ENCODE data around the gene ADIPOR2.

Gene ADIPOR2

DNA sequence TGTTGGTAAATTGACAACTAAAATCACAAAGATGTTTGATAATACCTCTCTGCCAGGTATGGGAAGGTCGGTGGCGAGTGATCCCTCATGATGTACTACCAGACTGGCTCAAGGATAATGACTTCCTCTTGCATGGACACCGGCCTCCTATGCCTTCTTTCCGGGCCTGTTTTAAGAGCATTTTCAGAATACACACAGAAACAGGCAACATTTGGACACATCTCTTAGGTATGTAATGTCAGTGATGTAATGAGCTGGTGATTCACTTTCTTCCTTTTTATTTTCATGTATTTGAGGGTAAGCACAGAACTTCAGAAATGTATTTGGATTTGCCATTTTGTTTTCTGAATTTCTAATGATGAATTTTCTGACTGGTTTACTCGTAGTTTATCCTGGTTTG is 86.9 kb downstream of the ADIPOR2 start:
- DNase-seq: no peak

DNA sequence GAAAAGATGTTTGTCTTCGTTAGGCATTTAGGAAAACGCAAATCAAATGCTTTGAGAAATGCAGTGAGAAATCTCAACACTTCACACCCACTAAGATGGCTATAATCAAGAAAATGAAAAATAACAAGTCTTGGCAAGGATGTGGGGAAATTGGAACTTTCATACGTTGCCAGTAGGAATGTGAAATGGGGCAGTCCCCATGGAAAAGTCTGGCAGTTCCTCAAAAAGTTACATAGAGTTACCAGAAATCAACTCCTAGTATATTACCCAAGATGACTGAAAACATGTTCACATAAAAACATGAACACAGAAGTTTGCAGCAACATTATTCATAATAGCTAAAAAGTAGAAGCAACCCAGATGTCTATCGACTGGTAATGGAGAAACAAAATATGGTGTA is 88.0 kb downstream of the ADIPOR2 start:
- DNase-seq: no peak

GRCh38 chr12:1779783-1780182 is 88.9 kb downstream of the ADIPOR2 start:
- no peak for DNase-seq

DNA sequence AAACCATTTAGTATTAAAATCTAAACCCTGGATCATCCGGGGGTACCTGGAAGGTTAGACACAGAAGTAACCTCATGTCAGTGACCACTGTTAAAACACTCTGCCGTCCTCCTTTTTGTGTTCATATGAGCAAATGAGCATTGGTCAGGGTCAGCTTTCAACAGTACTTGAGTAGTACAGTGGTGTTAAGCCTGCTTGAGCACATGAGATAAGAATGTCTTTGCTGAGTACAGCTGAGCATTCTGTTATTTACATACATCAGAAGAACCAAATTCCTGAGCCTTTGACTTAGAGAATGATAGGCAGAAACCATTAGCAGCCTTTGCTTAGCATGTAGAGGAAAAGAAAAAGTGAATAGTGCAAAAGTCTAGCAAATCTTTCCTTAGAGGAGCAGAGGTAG is 90.9 kb downstream of the ADIPOR2 start:
- no peak for DNase-seq

- DNase-seq: no peak
Measured at GRCh38 chr12:1782215-1782614, 91.3 kb downstream of the ADIPOR2 start.

- no peak for DNase-seq
Measured at GRCh38 chr12:1787714-1788113, 96.8 kb downstream of the ADIPOR2 start.

GRCh38 chr12:1790444-1790843 is 99.6 kb downstream of the ADIPOR2 start:
- DNase-seq: no peak

DNA sequence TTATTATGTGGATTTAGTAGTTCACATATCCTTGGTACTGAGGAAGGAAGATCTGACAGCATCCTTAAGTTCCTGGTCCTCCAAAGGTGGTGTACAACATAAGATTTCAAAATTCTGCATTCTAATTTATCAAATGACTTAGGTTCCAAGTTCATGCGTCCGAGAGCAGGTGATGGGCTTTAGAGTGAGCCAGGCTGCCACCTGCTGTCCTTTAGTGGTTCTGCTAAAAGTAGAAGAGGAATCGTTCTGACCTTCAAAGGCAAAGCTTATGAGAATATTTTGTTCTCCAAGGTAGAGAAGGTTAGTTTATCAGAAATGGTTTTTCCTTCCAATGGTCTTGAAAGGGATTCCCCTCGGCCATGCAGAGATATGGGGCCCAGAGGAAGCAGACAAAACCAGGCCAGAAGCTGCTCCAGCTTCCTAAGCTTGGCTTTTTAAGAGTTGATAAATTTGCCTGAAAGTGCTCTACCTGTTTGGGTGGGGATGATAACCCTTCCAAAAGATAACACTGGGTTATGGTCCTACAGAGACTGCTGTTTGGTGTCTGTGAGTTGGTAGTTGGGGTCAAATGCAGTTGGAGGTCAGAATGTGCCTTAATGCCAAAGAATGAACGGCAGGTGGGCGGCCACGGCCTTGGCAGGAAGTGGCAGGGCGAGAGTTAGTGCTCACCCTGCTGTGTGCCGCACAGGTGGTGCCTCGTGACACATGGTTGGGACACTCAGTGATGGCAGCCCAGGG is 100.4 kb downstream of the ADIPOR2 start:
- peak; percentile 68 to 75 for DNase-seq

GRCh38 chr12:1792406-1792805 is 101.5 kb downstream of the ADIPOR2 start:
- DNase-seq: no peak

DNA sequence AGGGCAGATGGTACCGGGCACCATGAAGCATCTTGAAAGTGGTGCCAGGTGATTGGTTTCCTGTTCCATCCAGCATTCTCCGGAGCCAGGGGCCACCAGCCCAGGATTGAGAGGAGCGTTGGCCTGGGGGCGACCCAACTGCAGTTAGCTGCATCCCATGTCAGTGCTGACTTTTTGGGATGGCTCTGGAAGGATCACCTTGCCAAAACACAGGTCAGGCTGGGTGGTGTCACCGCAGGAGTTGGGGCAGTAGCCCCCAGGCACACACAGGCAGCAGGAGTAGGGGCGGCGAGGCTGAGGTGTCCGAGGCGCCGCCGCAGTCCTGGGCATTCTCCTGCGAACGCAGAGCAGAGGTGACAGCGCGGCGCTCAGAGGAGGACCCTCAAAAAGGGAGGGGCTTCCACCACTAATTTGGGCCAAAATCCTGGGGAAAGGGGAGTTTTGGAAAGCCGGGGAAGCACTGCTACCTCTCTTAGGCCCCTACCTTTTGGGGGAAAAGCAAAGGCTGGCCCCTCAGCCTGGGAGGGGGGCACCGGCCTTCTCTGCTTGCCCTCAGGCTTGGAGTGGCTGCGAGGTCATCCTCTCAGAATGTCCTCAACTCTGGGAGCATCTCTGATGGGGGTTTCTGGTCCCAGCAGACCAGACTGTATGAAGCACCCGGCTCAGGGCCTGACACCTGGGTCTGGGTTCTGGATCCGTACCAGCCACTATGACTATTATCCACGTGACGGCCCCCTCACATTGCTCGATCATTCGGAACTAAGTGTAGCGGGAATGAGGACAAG is 102.7 kb downstream of the ADIPOR2 start:
- DNase-seq: no peak

DNA sequence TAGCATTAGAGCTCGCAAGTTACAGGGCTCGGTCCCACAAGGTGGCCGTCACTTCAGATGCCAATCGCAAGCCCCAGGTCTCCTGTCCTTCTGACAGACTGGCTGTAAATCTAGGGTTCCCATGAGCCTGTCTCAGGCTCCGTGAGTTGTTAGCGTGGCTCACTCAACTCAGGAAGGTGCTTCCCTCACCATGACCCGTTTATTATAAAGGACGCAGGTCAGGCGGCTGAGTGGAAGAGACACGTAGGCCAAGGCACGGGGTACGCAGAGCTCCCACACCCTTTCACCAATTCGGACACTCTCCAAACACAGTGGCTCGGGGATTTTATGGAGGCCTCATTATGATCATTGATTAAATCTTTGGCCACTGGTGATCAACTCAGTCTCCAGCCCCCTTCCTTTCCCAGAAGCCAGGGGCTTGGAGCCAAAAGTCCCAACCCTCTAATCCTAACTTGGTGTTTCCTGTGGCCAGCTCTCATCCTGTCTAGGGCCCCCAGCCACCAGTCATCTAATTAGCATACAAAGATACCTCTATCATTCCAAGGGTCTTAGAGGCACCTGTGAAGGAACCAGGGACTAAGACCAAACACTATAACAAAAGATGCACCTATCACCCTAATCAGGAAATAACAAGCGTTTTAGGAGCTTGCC is 103.7 kb downstream of the ADIPOR2 start:
- no peak for DNase-seq

DNA sequence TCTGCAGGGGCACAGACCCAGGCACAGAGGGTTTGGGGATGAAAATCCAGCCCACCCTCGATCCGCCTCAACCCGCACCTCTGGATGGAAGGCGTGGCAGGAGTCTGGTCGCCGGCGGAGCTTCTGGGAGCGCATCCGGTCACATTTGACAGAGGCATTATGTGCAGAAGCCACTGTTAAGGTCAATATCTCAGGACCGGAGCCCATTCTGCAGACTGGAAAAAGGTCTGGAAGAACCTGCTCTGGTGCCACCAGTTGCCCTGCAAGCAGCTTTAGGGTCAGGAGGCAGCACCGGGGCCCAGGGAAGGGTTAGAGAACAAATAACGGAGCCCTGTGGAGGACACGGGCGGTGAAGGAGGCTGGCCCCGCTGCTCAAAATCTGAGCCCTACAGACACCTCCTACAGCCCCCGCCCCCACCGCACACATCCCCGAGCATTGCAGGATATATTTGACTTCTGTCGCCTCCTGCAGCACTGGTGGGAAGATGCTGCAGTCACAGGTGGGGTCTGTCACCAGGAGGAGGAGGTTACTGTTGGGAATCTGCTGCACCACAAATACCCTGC is 104.4 kb downstream of the ADIPOR2 start:
- DNase-seq: no peak

- DNase-seq: peak; percentile 94 to 95
Measured at GRCh38 chr12:1795785-1796514, 105.1 kb downstream of the ADIPOR2 start.

- DNase-seq: peak; percentile 42 to 64
Measured at GRCh38 chr12:1796515-1797010, 105.7 kb downstream of the ADIPOR2 start.

DNA sequence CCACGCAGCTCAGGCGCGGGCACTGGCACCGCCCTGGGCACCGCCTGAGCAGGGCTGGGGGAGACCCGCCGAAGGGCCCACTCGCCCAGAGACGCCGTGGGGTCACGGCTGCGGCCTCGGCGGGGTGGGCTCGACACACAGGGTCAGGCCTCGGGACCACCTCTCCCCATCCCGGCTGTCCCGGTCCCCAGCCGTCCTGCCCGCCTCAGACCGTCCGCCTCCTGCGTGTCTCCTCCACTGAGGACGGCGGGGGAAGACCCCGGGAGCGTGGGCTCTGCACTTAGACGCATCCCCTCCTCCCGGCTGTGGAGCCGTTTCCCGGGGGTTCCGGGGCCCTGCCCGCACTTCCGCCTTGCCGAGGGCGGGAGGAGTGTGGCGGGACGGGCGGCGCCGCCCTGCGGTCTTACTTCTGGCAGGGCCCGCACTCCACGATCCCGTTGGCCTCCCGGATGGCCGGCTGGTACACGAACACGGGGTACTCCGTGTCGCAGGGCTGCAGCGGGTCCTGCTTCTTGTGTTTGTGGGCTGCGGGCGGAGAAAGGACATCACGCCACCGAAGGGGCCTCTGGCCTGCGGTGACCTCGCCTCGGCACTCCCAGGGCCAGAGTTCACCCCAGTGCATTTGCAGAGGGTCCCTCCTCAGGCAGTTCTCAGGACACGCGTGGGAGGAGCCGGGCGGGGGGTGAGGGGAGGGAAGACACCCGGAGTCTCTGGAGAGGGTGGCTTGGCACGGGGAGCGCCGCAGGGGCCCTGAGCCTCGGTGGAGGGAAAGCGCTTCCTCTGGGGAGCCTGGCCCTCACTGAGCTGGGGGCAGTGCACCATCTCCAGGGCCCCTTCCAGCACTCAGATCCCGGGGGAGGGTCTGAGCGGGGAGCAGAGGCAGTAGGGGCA is 106.4 kb downstream of the ADIPOR2 start:
- peak; percentile 59 to 77 for DNase-seq

DNA sequence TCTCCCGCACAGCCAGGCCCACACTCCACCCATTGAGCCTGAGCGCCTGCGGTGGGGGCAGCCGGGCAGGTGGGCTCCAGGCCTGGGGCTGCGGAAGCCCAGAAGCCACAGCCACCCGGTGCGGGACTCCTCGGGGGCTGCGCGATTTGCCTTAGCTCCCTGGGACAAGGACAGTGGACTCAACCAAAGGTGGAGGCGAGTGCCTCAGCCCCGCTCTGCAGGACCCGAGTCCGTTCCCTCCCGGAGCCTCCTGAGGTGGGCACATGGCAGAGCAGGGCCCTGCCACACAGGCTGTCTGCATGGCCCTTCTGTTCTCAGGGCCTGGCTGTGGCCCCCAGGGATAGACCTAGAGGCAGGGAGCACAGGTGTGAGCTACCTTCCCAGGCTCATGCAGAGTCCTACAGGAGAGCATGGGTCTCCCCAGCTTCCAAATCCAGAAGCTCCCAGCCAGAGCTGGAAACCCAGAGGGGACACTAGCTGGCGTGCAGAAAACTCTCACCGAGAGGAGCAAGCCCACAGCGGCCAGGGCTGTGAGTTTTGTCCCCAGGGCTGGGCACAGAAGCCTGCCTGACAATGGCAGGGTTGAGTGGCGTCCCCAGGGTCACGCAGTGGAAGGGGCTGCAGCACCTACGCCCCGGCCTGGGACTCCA is 107.2 kb downstream of the ADIPOR2 start:
- DNase-seq: no peak

- DNase-seq: no peak
Measured at GRCh38 chr12:1798641-1799020, 107.8 kb downstream of the ADIPOR2 start.

DNA sequence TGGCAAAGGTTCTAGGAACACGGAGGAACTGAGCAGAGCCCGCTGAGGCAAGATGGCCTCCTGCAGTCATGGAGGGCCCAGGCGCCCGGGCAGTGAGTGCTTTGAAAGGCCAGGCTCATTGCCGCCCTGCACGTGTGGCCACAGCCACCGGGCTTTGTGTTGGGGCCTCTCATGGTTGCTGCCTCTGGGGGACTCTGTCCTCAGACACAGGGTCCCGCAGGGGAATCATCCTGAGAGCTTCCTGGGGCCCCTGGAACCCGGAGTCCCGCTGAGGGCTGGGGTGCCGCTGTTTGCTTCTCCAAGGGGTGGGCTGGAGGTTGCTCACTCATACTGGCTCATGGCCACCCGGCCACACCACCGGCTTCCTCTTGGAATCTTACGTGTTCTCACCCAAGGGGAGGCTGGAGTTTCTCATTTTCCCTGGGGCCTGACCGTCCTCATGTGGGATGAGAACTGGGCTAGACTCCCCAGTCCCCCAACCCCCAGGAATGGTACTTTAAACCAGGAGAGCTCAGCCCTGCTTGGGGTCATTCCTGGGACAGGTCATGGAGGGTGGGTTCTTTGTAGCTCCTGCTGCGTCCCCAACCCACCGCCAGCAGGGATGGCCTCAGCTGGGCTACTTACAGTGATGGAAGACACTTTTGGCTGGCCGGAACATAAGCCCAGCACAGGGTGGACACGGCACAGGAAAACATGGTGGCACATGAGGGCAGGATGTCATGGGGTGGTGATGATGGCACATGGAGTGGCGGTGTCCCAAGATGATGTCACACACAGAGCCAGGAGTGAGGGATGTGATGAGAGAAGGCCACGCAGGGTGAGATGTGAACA is 108.4 kb downstream of the ADIPOR2 start:
- no peak for DNase-seq

DNA sequence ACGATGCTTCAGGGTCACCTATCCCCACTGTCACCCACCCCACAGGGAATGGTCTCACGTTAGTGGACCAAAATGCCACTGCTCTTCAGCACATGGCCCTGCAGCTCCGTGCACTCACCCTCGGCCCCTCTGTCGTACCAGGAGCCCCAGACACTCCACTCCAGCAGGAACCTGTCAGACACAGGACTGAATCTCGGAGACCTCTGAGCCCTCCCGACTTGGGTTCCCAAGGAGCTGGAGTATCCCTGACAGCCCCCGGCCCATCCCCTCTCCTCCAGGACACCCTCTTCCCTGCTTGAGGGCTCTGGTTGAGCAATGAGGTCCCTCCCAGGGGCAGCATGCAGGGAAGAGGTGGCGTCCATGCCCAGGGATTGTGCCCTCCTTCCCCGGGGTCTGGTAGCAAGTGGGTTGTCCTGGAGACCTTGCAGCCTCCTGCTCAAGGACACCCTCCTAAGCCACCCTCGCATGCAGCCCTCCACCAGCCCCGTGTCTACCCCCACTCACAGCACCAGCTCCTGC is 109.1 kb downstream of the ADIPOR2 start:
- DNase-seq: no peak
